ENCODE data around the gene DNM1.

DNA sequence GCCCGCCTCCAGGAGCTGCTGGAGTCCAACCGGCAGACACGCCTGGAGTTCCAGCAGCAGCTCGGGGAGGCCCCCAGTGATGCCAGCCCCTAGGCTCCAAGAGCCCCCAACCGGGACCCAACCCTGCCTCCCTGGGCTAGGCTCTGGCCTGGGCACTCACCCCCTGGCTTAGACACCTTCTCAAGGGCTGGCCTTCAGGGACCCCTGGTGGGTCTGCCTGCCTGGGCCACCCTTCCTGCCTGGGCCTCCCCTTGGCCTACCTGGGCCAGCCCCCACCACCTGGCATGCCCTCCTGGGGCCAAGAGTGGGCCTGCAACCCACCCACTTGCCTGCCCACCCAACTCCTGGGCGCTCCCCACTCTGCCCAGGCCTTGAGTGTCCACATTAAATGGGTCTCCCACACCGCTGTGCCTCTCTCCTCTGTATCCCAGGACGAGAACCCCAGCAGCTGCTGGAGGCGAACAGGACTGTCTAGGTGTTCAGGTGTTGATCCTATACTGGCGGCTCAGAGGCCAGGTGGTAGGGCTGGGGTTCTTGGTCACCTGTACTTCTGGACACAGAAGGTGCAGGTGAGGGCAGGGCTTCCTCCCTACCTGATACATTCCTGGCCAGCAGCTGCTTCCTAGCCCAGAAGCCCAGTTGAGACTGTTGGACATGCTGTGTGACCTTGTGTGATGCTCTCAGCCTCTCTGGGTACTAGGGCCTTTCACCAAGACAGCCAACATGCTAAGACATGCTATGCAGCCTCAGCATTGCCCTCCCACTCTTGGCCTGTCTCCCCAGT is 39.5 kb upstream of the DNM1 start:
- no peak for TF ChIP-seq POLR2A (IDR thresholded peaks at IDR 0.05; ENCODE audit: low read length)
- no peak for TF ChIP-seq GATA1 (IDR thresholded peaks at IDR 0.05; ENCODE audit: low read depth, low read length)

All from erythroblast (primary cell).